HEK293 (cell line): ENCODE results near the gene STK32C.

Experiments used
- CTCF ChIA-PET: fragments of 350-600 bp; formaldehyde crosslinking; extraction: SDS; loops from one replicate; lab custom pipeline; 2021; ENCODE audit warnings: antibody characterized with exemption; lab: Yijun Ruan, JAX
- POLR2A ChIA-PET: fragments of 300-600 bp; formaldehyde crosslinking; extraction: SDS; loops from one replicate; lab custom pipeline; 2020; ENCODE audit warnings: antibody characterized with exemption, inconsistent platforms; lab: Yijun Ruan, JAX
- H3K27ac ChIP-seq: fragments of 200-500 bp; sonication (Bioruptor generic); 2 replicates; pipeline ENCODE4 v1.5.1; 2014; ENCODE audit warnings: low read depth, low read length, control low read depth, inconsistent platforms; ENCODE audit errors: extremely low read depth
- H3K36me3 ChIP-seq, 2 experiments: fragments of 200-500 bp in 1 of 2; sonication (Bioruptor generic) in 1 of 2; 1 replicate in 1 of 2; 2 replicates in 1 of 2; pipeline ENCODE4 v1.5.1; 2014 to 2017; ENCODE audit warnings: inconsistent platforms in 2 of 2, low read length in 2 of 2; ENCODE audit not compliant: control insufficient read depth in 2 of 2, insufficient read depth in 1 of 2
- H3K4me1 ChIP-seq: fragments of 200-500 bp; sonication (Bioruptor generic); 2 replicates; pipeline ENCODE4 v1.5.1; 2014; ENCODE audit warnings: mild to moderate bottlenecking, low read length, inconsistent platforms; ENCODE audit not compliant: control insufficient read depth, insufficient read depth
- H3K4me3 ChIP-seq: 2 replicates; pipeline ENCODE4 v1.5.1; 2011; ENCODE audit warnings: low read depth, mild to moderate bottlenecking, control low read depth, low read length, moderate library complexity
- H3K9me3 ChIP-seq: fragments of 200-500 bp; sonication (Bioruptor generic); 2 replicates; pipeline ENCODE4 v1.5.1; 2014; ENCODE audit warnings: low read depth, low read length, inconsistent platforms; ENCODE audit not compliant: control insufficient read depth, insufficient read depth
- KLF10 ChIP-seq: fragments of 450-650 bp; IDR thresholded peaks from 2 replicates; pipeline ENCODE4 v1.5.1; 2018; ENCODE audit warnings: missing biosample characterization, mild to moderate bottlenecking, missing genetic modification characterization
- KLF16 ChIP-seq: fragments of 450-650 bp; formaldehyde crosslinking; IDR thresholded peaks from 2 replicates; pipeline ENCODE4 v1.5.1; 2017; ENCODE audit warnings: missing biosample characterization, missing genetic modification characterization
- RBAK ChIP-seq: fragments of 450-650 bp; formaldehyde crosslinking; IDR thresholded peaks from 2 replicates; pipeline ENCODE4 v1.5.1; 2016; ENCODE audit warnings: missing biosample characterization, missing genetic modification characterization
- ZBTB17 ChIP-seq: fragments of 450-650 bp; formaldehyde crosslinking; IDR thresholded peaks from 2 replicates; pipeline ENCODE4 v1.5.1; 2016; ENCODE audit warnings: missing biosample characterization, missing genetic modification characterization
- ZBTB48 ChIP-seq: fragments of 450-650 bp; formaldehyde crosslinking; IDR thresholded peaks from 2 replicates; pipeline ENCODE4 v1.5.1; 2016; ENCODE audit warnings: missing biosample characterization, missing genetic modification characterization
- ZFP37 ChIP-seq: fragments of 450-650 bp; formaldehyde crosslinking; IDR thresholded peaks from 2 replicates; pipeline ENCODE4 v1.5.1; 2016; ENCODE audit warnings: missing biosample characterization, missing genetic modification characterization
- ZNF426 ChIP-seq: fragments of 450-650 bp; formaldehyde crosslinking; IDR thresholded peaks from 2 replicates; pipeline ENCODE4 v1.5.1; 2017; ENCODE audit warnings: missing biosample characterization, missing genetic modification characterization, mild to moderate bottlenecking, inconsistent platforms, moderate library complexity
- ZNF449 ChIP-seq: fragments of 450-650 bp; formaldehyde crosslinking; IDR thresholded peaks from 2 replicates; pipeline ENCODE4 v1.5.1; 2017; ENCODE audit warnings: missing biosample characterization, mild to moderate bottlenecking, missing genetic modification characterization, moderate library complexity
- ZNF473 ChIP-seq: fragments of 450-650 bp; formaldehyde crosslinking; IDR thresholded peaks from 2 replicates; pipeline ENCODE4 v1.5.1; 2017; ENCODE audit warnings: missing biosample characterization, missing genetic modification characterization
- ZNF670 ChIP-seq: fragments of 450-650 bp; formaldehyde crosslinking; IDR thresholded peaks from 2 replicates; pipeline ENCODE4 v1.5.1; 2016; ENCODE audit warnings: missing biosample characterization, missing genetic modification characterization, low read depth
- ZNF701 ChIP-seq: fragments of 450-650 bp; formaldehyde crosslinking; IDR thresholded peaks from 2 replicates; pipeline ENCODE4 v1.5.1; 2016; ENCODE audit warnings: missing biosample characterization, missing genetic modification characterization
- ZNF704 ChIP-seq: fragments of 450-650 bp; formaldehyde crosslinking; IDR thresholded peaks from 2 replicates; pipeline ENCODE4 v1.5.1; 2016; ENCODE audit warnings: missing biosample characterization, missing genetic modification characterization
- ZNF837 ChIP-seq: fragments of 450-650 bp; formaldehyde crosslinking; IDR thresholded peaks from 2 replicates; pipeline ENCODE4 v1.5.1; 2016; ENCODE audit warnings: missing biosample characterization, missing genetic modification characterization
- TF ChIP-seq, protein P1 (sequence below): sonication (generic); formaldehyde crosslinking; IDR thresholded peaks from 2 replicates; pipeline ENCODE4 v1.8.1; 2022; ENCODE audit warnings: mild to moderate bottlenecking, moderate library complexity, missing genetic modification reagents
- TF ChIP-seq, protein P2 (sequence below): fragments of 450-650 bp; formaldehyde crosslinking; IDR thresholded peaks from 2 replicates; pipeline ENCODE4 v1.5.1; 2017; ENCODE audit warnings: missing biosample characterization, missing genetic modification characterization
- TF ChIP-seq, protein P3 (sequence below): fragments of 450-650 bp; formaldehyde crosslinking; IDR thresholded peaks from 2 replicates; pipeline ENCODE4 v1.5.1; 2017; ENCODE audit warnings: missing biosample characterization, missing genetic modification characterization

The STK32C gene

GRCh38 chr10:132229096-132229495 is 78.7 kb downstream of the STK32C start:
- Histone ChIP-seq H3K36me3 (no peaks in the 10 kb centered on the region), H3K4me3 (no peak overlapping the region), H3K9me3 (no peaks in the 10 kb centered on the region), H3K27ac (no peak overlapping the region), H3K4me1 (no peaks in the 10 kb centered on the region)
- CTCF ChIA-PET: no interaction called here
- TF ChIP-seq ZBTB17 (tag by site-specific recombination): 0 out of 2 replicates have a peak, but pooled peaks have one; percentile 16
- TF ChIP-seq, protein P1, sequence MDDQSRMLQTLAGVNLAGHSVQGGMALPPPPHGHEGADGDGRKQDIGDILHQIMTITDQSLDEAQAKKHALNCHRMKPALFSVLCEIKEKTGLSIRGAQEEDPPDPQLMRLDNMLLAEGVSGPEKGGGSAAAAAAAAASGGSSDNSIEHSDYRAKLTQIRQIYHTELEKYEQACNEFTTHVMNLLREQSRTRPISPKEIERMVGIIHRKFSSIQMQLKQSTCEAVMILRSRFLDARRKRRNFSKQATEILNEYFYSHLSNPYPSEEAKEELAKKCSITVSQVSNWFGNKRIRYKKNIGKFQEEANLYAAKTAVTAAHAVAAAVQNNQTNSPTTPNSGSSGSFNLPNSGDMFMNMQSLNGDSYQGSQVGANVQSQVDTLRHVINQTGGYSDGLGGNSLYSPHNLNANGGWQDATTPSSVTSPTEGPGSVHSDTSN (CRISPR knock-in tag): no peak
- POLR2A ChIA-PET: interaction anchor here (0.6 kb wide), 1 partner anchor 33 kb away, joined by 3 read pairs; no protein-coding TSS in a partner anchor

DNA sequence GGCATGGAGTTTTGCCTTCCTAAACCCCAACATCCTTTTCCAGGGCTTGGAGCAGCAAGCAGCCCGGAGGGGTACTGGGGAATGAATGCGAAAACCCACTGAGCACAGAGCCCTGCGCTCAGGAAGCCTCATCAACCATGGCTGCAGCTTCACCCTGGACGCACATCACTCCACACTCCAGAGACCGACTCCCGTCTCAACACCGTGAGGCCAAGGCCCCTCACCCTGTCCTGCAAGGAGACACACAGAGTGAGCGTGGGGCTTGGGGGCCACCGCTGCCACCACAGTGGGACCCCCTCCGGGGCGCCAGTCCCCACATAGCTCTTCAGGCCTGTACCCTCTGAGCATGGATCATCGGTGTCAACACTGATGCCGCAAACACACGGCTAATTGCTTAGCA is 79.1 kb downstream of the STK32C start:
- H3K36me3 ChIP-seq: no peaks in the 10 kb centered on the region
- ChIA-PET CTCF (no interaction called here), POLR2A (no interaction called here)
- H3K4me3 ChIP-seq: no peak overlapping the region
- no peak for TF ChIP-seq KLF10 (tag by site-specific recombination)
- no peaks in the 10 kb centered on the region for H3K4me1 ChIP-seq
- H3K27ac ChIP-seq: no peak overlapping the region
- H3K9me3 ChIP-seq: no peaks in the 10 kb centered on the region

GRCh38 chr10:132227851-132228390 is 79.8 kb downstream of the STK32C start:
- ChIA-PET POLR2A (no interaction called here), CTCF (no interaction called here)
- no peaks in the 10 kb centered on the region for H3K9me3 ChIP-seq
- no peaks in the 10 kb centered on the region for H3K4me1 ChIP-seq
- no peak overlapping the region for H3K4me3 ChIP-seq
- H3K27ac ChIP-seq: no peak overlapping the region
- TF ChIP-seq ZNF449 (tag by site-specific recombination) (no peak), ZFP37 (no peak)
- no peaks in the 10 kb centered on the region for H3K36me3 ChIP-seq

GRCh38 chr10:132226586-132227405 is 81.0 kb downstream of the STK32C start:
- no peak overlapping the region for H3K27ac ChIP-seq
- no peak overlapping the region for H3K4me3 ChIP-seq
- POLR2A ChIA-PET: no interaction called here
- CTCF ChIA-PET: interaction anchor here (0.8 to 1.0 kb wide), 2 partner anchors 121 to 141 kb away, joined by 4 to 7 read pairs; no protein-coding TSS in a partner anchor
- H3K4me1 ChIP-seq: no peaks in the 10 kb centered on the region
- H3K9me3 ChIP-seq: no peaks in the 10 kb centered on the region
- H3K36me3 ChIP-seq: no peaks in the 10 kb centered on the region
- TF ChIP-seq ZBTB48 (tag by site-specific recombination): no peak
- TF ChIP-seq ZNF473 (tag by site-specific recombination): no peak
- TF ChIP-seq, protein P2, sequence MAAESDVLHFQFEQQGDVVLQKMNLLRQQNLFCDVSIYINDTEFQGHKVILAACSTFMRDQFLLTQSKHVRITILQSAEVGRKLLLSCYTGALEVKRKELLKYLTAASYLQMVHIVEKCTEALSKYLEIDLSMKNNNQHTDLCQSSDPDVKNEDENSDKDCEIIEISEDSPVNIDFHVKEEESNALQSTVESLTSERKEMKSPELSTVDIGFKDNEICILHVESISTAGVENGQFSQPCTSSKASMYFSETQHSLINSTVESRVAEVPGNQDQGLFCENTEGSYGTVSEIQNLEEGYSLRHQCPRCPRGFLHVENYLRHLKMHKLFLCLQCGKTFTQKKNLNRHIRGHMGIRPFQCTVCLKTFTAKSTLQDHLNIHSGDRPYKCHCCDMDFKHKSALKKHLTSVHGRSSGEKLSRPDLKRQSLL: no peak
- TF ChIP-seq ZNF426 (tag by site-specific recombination): no peak
- TF ChIP-seq ZNF670 (tag by site-specific recombination): no peak
- TF ChIP-seq ZNF704 (tag by site-specific recombination): no peak
- no peak for TF ChIP-seq ZNF701 (tag by site-specific recombination)
- TF ChIP-seq RBAK (tag by site-specific recombination): no peak
- no peak for TF ChIP-seq ZNF837 (tag by site-specific recombination)
- TF ChIP-seq, protein P3, sequence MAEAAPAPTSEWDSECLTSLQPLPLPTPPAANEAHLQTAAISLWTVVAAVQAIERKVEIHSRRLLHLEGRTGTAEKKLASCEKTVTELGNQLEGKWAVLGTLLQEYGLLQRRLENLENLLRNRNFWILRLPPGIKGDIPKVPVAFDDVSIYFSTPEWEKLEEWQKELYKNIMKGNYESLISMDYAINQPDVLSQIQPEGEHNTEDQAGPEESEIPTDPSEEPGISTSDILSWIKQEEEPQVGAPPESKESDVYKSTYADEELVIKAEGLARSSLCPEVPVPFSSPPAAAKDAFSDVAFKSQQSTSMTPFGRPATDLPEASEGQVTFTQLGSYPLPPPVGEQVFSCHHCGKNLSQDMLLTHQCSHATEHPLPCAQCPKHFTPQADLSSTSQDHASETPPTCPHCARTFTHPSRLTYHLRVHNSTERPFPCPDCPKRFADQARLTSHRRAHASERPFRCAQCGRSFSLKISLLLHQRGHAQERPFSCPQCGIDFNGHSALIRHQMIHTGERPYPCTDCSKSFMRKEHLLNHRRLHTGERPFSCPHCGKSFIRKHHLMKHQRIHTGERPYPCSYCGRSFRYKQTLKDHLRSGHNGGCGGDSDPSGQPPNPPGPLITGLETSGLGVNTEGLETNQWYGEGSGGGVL: no peak
- TF ChIP-seq KLF16 (tag by site-specific recombination): no peak
